MCF 10A (cell line): ENCODE results near the gene RBM14. TPM values are rescaled to one million over a fixed set of nuclear protein-coding genes. Genes with fewer than 3 reads are reported as not detected.
A peak's percentile ranks its signal among the peaks of the same experiment; 100 is the strongest.

Experiments used
- BruUV-seq: library from RNA; stranded (reverse); fragments of 400-500 nt; replicated peaks from 2 replicates; lab custom pipeline; 2021; lab: Mats Ljungman, UMichigan
- CTCF ChIA-PET: fragments of 300-600 bp; sonication (Branson Sonifier 250); formaldehyde crosslinking; extraction: SDS; loops from one replicate; lab custom pipeline; 2021; ENCODE audit warnings: antibody characterized with exemption, inconsistent platforms; lab: Yijun Ruan, JAX
- POLR2A ChIA-PET: fragments of 300-600, 350-650 bp; sonication (Branson Sonifier 250); formaldehyde crosslinking; extraction: SDS; loops from one replicate; lab custom pipeline; 2020; ENCODE audit warnings: antibody characterized with exemption, inconsistent platforms; lab: Yijun Ruan, JAX
- DNase-seq: peaks from one replicate; pipeline ENCODE4 v3.0.0-alpha.2; 2018; ENCODE audit not compliant: unreplicated experiment
- H3K27ac Mint-ChIP-seq: one replicate; pipeline ENCODE4 v1.8.0; 2022; ENCODE audit warnings: mild to moderate bottlenecking, low read depth, mixed read lengths; ENCODE audit not compliant: unreplicated experiment
- H3K27me3 Mint-ChIP-seq: one replicate; pipeline ENCODE4 v1.8.0; 2022; ENCODE audit warnings: mixed read lengths; ENCODE audit not compliant: insufficient read depth, unreplicated experiment
- H3K36me3 Mint-ChIP-seq: one replicate; pipeline ENCODE4 v1.8.0; 2022; ENCODE audit warnings: mild to moderate bottlenecking, moderate library complexity, mixed read lengths; ENCODE audit not compliant: insufficient read depth, unreplicated experiment
- H3K4me1 Mint-ChIP-seq: one replicate; pipeline ENCODE4 v1.8.0; 2022; ENCODE audit warnings: mixed read lengths; ENCODE audit not compliant: insufficient read depth, unreplicated experiment
- H3K4me3 Mint-ChIP-seq: one replicate; pipeline ENCODE4 v1.8.0; 2022; ENCODE audit warnings: mild to moderate bottlenecking, moderate library complexity, mixed read lengths; ENCODE audit not compliant: unreplicated experiment
- H3K9me3 Mint-ChIP-seq: one replicate; pipeline ENCODE4 v1.8.0; 2022; ENCODE audit warnings: mixed read lengths; ENCODE audit not compliant: unreplicated experiment
- intact Hi-C: fragments of 100-400 bp; cut with micrococcal nuclease; formaldehyde crosslinking; loops from 2 replicates; pipeline ENCODE4 v1.14.1; 2022
- total RNA-seq: library from RNA; stranded (reverse); gene quantifications from 2 replicates; pipeline ENCODE4 v1.2.3, GENCODE V29; 2022
- TF ChIP-seq, protein P1 (sequence below): fragments of 200-600 bp; IDR thresholded peaks from one replicate; pipeline ENCODE4 v1.8.0; 2022; ENCODE audit warnings: antibody characterized with exemption, mild to moderate bottlenecking; ENCODE audit not compliant: unreplicated experiment

Gene RBM14
- total RNA-seq, 1 experiment from 2014 or later, result 78.1 TPM

DNA sequence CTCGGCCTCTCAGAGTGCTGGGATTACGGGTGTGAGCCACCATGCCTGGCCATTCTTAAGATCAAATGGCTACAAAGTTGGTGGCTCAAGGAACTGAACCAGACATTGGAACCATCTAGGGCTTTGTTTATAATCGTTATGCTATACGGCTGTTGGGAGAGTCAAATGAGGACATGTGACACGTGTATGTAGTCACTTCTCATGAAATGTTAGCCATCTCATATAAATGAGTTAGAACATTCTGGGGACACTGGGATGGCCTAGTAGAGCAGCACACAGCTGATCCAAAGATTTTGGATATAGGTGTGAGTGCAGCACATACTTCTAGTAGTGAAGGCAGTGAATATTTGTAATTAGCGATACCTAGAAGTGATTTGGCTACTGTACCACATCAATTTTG, 15.5 kb downstream of the RBM14 start:
- POLR2A ChIA-PET, result interaction anchor here (17.6 kb wide), 1 partner anchor 12 kb away, joined by 420 read pairs; the partner anchor contains the start of gene RBM14
- H3K36me3 Mint-ChIP-seq, result peaks cover 72% of the 10 kb centered on the region
- TF ChIP-seq, protein P1, sequence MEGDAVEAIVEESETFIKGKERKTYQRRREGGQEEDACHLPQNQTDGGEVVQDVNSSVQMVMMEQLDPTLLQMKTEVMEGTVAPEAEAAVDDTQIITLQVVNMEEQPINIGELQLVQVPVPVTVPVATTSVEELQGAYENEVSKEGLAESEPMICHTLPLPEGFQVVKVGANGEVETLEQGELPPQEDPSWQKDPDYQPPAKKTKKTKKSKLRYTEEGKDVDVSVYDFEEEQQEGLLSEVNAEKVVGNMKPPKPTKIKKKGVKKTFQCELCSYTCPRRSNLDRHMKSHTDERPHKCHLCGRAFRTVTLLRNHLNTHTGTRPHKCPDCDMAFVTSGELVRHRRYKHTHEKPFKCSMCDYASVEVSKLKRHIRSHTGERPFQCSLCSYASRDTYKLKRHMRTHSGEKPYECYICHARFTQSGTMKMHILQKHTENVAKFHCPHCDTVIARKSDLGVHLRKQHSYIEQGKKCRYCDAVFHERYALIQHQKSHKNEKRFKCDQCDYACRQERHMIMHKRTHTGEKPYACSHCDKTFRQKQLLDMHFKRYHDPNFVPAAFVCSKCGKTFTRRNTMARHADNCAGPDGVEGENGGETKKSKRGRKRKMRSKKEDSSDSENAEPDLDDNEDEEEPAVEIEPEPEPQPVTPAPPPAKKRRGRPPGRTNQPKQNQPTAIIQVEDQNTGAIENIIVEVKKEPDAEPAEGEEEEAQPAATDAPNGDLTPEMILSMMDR, result no peak

DNA sequence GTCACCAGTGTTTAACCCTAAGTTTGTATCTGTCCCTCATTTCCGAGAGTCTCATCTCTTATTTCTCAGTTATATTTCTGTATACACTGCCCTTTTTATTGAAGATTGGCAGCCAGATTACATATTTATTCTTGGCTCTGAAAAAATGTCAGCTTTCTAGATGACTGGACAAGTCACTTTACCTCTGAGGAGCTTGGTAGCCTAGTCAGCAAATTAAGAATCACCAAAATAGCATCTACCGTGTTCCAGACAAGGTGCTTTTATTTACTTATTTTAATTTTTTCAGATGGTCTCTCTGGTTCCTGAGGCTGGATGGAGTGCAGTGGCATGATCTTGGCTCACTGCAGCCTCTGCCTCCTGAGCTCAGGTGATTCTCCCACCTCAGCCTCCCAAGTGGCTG, 16.5 kb downstream of the RBM14 start:
- no TSS peak for BruUV-seq
- no peak for DNase-seq
- H3K27me3 Mint-ChIP-seq, result no peaks in the 10 kb centered on the region
- intact Hi-C loops, result no loop called here
- no peak overlapping the region for H3K4me3 Mint-ChIP-seq
- POLR2A ChIA-PET, result interaction anchor here (0.6 to 17.6 kb wide), 2 partner anchors 13 to 147 kb away, joined by 4 to 420 read pairs; partner anchors contain the start of gene RBM14
- H3K9me3 Mint-ChIP-seq, result no peaks in the 10 kb centered on the region
- H3K36me3 Mint-ChIP-seq, result peaks cover 62% of the 10 kb centered on the region
- H3K4me1 Mint-ChIP-seq, result peaks cover 9% of the 10 kb centered on the region
- CTCF ChIA-PET, result no interaction called here
- H3K27ac Mint-ChIP-seq, result no peak overlapping the region
- TF ChIP-seq, protein P1, result no peak

More for the DNA sequence above, 15.5 kb downstream of the RBM14 start:
- BruUV-seq, result no TSS peak
- no peak overlapping the region for H3K27ac Mint-ChIP-seq
- DNase-seq, result no peak
- intact Hi-C loops, result no loop called here
- CTCF ChIA-PET, result interaction anchor here (0.5 kb wide), 1 partner anchor 10 kb away, joined by 3 read pairs; no protein-coding TSS in a partner anchor
- H3K4me1 Mint-ChIP-seq, result peaks cover 5% of the 10 kb centered on the region
- no peaks in the 10 kb centered on the region for H3K27me3 Mint-ChIP-seq
- H3K4me3 Mint-ChIP-seq, result no peak overlapping the region
- H3K9me3 Mint-ChIP-seq, result no peaks in the 10 kb centered on the region

GRCh38 chr11:66636411-66636810, 20.0 kb downstream of the RBM14 start:
- Mint-ChIP-seq H3K9me3 (no peaks in the 10 kb centered on the region), H3K27ac (peak overlapping the region; percentile 98), H3K36me3 (peaks cover 58% of the 10 kb centered on the region), H3K27me3 (no peaks in the 10 kb centered on the region), H3K4me3 (no peak overlapping the region), H3K4me1 (peaks cover 24% of the 10 kb centered on the region)
- DNase-seq, result no peak
- no TSS peak for BruUV-seq
- TF ChIP-seq, protein P1, result no peak
- ChIA-PET POLR2A (interaction anchor here (0.6 to 17.6 kb wide), 6 partner anchors 12 to 198 kb away, joined by 3 to 420 read pairs (median 18); partner anchors contain the start of genes ACTN3, MRPL11, RBM14 and RBM4B), CTCF (interaction anchor here (0.6 to 2.0 kb wide), 2 partner anchors 42 to 212 kb away, joined by 3 to 8 read pairs; partner anchors contain the start of gene RBM4B)
- intact Hi-C loops, result no loop called here

DNA sequence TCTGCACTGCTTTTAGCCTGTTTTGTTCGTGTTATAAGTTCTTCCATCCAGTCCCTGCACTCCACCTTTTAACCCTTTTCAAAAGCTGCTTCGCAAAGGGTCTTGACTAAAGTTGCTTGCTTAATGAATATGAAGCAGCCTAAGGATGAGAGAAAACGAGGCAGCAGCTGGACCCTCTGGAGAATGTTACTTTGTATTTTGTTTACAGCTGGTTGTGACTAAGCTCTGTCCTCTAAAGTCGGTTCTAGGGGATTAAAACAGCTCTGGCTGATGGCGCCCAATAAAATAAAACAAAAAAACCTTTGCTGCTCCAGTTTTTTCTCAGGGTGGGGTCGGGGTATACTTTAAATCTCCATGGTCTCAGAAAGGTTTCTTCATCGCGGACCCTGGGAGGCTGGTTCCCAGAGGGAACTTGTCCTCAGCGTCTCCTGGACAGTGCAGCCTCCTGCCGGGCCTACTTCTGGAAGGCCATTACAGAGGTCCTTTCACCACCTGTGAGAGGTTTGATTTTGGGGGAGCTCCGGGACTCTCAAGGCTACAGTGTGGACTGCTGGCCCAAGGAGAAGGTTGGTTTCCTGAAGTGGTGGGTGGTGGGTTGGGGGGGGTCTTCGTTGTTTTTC, 21.2 kb downstream of the RBM14 start:
- peak overlapping the region; percentile 98 for H3K27ac Mint-ChIP-seq
- BruUV-seq, result TSS peak; percentile 53
- TF ChIP-seq, protein P1, result no peak
- no peaks in the 10 kb centered on the region for H3K27me3 Mint-ChIP-seq
- CTCF ChIA-PET, result interaction anchor here (0.6 to 1.4 kb wide), 6 partner anchors 9 to 133 kb away, joined by 3 to 5 read pairs (median 3); no protein-coding TSS in a partner anchor
- peak overlapping the region; percentile 97 for H3K4me3 Mint-ChIP-seq
- H3K9me3 Mint-ChIP-seq, result no peaks in the 10 kb centered on the region
- POLR2A ChIA-PET, result interaction anchor here (0.7 to 17.6 kb wide), 26 partner anchors 11 to 321 kb away, joined by 3 to 420 read pairs (median 6); partner anchors contain the start of genes ACTN3, BRMS1, CCDC87 and CCS
- peaks cover 63% of the 10 kb centered on the region for H3K36me3 Mint-ChIP-seq
- peaks cover 37% of the 10 kb centered on the region for H3K4me1 Mint-ChIP-seq
- intact Hi-C loops, result loop anchor here (1.0 kb wide), 1 partner anchor 127 kb away; the partner anchor contains the start of gene BBS1
- DNase-seq, result no peak
